ENCODE measurements around the gene TMCO4.

DNA sequence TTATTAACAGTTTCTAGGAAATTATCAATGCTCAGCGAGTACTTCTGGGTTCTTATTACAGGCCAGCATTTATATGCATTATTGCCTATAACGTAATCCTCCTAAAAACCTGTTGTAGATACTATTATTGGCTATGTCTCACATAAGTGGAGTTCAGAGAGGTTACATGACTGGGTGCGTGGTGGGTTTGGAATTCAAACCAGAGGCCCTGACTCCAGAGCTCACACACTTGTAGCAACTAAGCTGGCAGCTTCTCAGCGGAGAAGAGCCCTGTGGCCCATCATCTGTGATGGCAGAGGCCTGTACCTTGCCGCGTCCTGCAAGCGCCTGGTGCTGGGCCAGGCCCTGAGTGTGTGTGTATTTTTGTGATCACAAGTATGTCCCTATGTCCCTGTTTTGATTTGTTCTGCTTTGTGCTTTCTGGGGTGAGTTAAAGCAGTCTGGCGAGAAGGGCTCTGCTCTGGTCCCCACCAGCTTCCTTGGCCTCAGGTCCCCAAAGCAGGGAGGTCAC, 68.3 kb downstream of the TMCO4 start:
- TF ChIP-seq TP53 (CRISPR knock-in tag; IDR thresholded peaks at IDR 0.05): no peak
- no peak for TF ChIP-seq KAT7 (CRISPR knock-in tag; IDR thresholded peaks at IDR 0.05; ENCODE audit: borderline replicate concordance)
- TF ChIP-seq NR3C1 (CRISPR knock-in tag; conservative IDR thresholded peaks at IDR 0.05; ENCODE audit: low read depth): no peak
- no peak for TF ChIP-seq FOXP1 (CRISPR knock-in tag; IDR thresholded peaks at IDR 0.05; ENCODE audit: borderline replicate concordance)
- no peak for TF ChIP-seq TEAD1 (CRISPR knock-in tag; IDR thresholded peaks at IDR 0.05)
- TF ChIP-seq NFE2L1 (CRISPR knock-in tag; IDR thresholded peaks at IDR 0.05): no peak
- TF ChIP-seq FOXP4 (CRISPR knock-in tag; IDR thresholded peaks at IDR 0.05): no peak
- no peak for TF ChIP-seq FOXJ3 (CRISPR knock-in tag; IDR thresholded peaks at IDR 0.05; ENCODE audit: borderline replicate concordance)
- no peak for TF ChIP-seq CTCF (IDR thresholded peaks at IDR 0.05)
- no peak for TF ChIP-seq ZNF121 (CRISPR knock-in tag; IDR thresholded peaks at IDR 0.05)
- no peak for TF ChIP-seq USF2 (CRISPR knock-in tag; IDR thresholded peaks at IDR 0.05)
